Measurements from ENCODE around the gene LRRC8D.

LRRC8D gene

DNA sequence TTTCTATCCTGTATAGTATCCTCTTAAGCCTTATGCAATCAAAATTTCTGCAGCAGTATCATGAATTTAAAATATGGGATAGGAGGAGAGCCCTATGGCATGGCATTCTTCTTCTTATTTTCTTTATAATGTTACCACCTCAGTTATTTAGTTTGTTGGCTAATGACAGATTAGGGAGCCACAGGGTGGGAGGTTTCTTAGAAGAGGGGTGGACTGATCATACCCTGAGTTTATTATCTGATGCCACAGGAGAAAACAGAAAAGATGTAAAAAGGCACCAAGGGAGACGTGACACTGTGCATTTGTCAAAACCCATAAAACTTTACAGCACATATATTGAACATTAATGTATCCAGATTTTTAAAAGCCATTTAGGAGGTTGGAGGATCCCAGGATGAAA is 66.9 kb downstream of the LRRC8D start:
- H3K4me3 ChIP-seq (replicated peaks; ENCODE audit: low read depth, low read length) = no peak overlapping the region
- TF ChIP-seq, protein P1, sequence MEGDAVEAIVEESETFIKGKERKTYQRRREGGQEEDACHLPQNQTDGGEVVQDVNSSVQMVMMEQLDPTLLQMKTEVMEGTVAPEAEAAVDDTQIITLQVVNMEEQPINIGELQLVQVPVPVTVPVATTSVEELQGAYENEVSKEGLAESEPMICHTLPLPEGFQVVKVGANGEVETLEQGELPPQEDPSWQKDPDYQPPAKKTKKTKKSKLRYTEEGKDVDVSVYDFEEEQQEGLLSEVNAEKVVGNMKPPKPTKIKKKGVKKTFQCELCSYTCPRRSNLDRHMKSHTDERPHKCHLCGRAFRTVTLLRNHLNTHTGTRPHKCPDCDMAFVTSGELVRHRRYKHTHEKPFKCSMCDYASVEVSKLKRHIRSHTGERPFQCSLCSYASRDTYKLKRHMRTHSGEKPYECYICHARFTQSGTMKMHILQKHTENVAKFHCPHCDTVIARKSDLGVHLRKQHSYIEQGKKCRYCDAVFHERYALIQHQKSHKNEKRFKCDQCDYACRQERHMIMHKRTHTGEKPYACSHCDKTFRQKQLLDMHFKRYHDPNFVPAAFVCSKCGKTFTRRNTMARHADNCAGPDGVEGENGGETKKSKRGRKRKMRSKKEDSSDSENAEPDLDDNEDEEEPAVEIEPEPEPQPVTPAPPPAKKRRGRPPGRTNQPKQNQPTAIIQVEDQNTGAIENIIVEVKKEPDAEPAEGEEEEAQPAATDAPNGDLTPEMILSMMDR (IDR thresholded peaks at IDR 0.05; ENCODE audit: low read length, missing control alignments) = no peak
- DNase-seq (ENCODE audit: low read depth) = no peak

DNA sequence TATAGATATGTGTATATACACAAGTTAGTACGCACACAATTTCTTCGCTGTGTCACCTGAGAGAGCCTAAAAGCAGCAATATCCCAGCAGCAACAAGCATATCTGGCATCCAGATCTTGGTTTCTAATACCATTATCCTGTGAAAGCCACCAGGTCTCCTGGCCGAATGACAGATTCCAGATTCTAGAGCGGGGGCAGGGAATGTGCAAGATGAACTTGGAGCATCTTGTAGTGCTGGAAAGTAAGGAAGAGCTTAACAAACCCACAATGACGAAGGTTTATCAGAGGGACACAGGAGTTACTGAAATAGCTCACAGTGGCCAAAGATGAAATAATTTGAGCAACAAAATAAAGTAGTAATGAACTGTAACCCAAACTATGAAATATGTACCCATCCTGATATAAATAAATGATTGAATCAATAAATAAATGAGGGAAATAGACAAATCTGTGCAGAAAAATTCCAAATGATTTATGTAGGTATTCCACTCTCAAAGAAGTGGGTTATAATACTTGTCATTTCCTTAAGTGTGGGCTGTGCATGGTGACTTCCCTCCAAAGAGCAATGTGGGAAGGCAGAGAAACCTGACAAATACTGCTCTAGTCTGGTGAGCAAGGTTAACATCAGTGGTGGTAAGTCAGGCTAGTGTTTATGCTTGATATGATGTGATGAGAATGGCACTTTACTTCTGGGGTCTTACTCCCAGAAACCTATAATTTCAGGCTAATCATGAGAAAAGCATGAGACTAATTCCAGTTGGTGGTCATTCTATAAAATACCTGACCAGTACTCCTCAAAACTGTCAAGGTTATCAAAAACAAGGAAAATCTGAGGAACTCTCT is 67.9 kb downstream of the LRRC8D start:
- TF ChIP-seq, protein P1 (IDR thresholded peaks at IDR 0.05; ENCODE audit: low read length, missing control alignments) = no peak
- no peak for DNase-seq (ENCODE audit: low read depth)
- H3K4me3 ChIP-seq (replicated peaks; ENCODE audit: low read depth, low read length) = no peak overlapping the region

DNA sequence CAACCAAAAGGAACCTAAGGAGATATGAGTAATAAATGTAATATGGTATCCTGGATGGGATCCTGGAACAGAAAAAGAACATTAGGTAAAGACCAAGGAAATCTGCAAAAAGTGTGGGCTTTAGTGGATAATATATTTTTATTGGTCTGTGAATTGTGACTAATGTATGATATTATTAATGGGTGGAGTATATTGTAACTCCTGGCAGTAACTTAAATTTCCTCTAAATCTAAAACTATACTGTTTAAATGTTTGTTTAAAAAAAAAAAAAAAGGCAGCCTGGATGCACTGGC is 68.4 kb downstream of the LRRC8D start:
- TF ChIP-seq, protein P1 (IDR thresholded peaks at IDR 0.05; ENCODE audit: low read length, missing control alignments) = no peak
- no peak overlapping the region for H3K4me3 ChIP-seq (replicated peaks; ENCODE audit: low read depth, low read length)
- DNase-seq (ENCODE audit: low read depth) = no peak

DNA sequence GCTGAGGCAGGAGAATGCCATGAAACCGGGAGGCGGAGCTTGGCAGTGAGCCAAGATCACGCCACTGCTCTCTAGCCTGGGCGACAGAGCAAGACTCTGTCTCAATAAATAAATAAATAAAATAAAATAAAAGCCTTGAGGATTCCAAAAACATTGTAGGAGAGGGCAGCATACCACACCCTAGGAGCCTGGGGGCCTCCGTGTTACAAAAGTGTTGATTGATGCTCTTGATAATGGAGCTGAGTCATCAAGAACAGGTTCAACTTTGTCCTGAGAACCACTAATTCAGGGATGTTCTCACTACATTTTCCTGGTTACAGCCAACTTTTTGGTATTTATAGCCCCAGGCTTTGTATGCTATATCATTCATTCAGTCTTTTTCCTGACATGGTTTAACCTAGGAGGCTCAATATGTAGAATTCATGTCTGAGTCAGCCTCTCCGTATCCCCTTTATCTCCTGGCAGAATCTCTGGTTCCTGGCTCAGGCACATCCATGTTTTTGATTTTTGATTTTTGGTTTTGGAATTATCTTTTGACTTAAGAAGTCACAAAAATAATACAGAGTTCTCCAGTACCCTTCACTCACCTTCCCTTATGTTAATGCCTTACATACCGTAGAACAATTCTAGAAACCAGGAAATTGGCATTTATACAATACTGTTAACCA is 69.4 kb downstream of the LRRC8D start:
- peak; percentile 69 for DNase-seq (ENCODE audit: low read depth)
- TF ChIP-seq, protein P1 (IDR thresholded peaks at IDR 0.05; ENCODE audit: low read length, missing control alignments) = no peak
- no peak overlapping the region for H3K4me3 ChIP-seq (replicated peaks; ENCODE audit: low read depth, low read length)

DNA sequence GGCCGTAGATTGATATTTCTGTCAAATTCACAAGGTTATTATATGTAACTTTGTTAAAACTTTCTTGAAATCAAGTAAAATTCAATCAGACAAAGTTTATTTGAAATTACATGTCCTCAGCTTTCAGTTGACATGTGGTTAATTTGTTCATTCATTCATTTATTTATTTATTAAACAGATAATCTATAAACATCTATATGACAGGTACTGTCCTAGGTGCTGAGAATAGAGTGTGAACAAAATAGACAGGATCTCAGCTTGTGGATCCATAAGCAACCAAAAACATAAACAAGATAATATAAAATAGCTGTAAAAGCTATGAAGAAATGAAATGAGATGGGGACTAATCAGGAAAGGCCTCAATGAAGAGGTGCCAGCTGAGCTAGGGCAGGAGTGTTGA is 72.0 kb downstream of the LRRC8D start:
- H3K4me3 ChIP-seq (replicated peaks; ENCODE audit: low read depth, low read length) = no peak overlapping the region
- TF ChIP-seq, protein P1 (IDR thresholded peaks at IDR 0.05; ENCODE audit: low read length, missing control alignments) = no peak
- no peak for DNase-seq (ENCODE audit: low read depth)

DNA sequence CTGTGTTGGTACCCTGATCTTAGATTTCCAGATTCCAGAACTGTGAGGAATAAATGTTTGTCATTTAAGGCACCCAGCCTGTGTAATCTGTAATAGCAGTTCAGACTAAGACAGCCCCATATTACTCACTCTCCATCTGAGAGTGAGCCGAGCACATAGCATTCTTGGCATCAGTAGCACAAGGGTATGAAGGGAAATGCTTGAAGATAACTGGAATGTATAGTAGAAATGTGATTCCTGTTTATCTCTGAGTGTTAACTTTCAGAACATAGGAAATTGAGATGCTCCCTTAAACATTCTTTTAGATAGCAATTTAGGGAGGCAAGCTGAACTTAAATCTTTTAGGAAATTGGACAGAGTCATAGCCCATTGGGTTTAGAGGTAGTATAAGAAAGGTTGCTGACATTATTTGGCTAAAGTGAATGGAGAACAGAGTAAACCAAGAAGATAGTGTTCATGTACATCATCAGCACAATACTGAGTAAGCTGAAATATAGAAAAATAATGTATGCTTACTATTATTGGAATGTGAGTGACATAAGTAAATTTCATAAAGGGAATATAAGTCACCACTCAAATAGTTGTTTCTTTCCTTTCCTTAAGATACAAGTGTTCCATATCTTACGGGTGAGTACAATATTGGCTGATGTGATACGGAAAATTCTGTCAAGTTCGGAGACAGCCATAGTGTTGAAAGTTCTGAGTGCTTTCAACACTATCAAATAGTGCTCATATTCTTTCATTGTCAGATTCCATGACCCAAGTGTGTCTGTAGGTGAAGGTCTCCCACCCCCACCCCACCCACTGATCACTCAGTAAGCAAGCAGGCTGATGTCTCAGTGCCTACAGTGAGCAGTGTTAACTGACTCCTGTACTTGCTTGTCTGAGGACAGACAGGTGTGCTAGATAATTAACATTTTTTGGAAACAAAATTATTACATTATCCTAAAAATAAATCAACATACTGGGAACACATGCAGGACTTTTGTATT is 73.7 kb downstream of the LRRC8D start:
- peak; percentile 90 for DNase-seq (ENCODE audit: low read depth)
- TF ChIP-seq, protein P1 (IDR thresholded peaks at IDR 0.05; ENCODE audit: low read length, missing control alignments) = no peak
- H3K4me3 ChIP-seq (replicated peaks; ENCODE audit: low read depth, low read length) = no peak overlapping the region

All from fibroblast of pulmonary artery (primary cell).